ENCODE data around the gene PRKCH. TPM values are rescaled to one million over a fixed set of nuclear protein-coding genes. Genes with fewer than 3 reads are reported as not detected.

PRKCH gene
- total RNA-seq, 2 experiments from 2014 or later = 0.85 to 2.3 TPM

- TF ChIP-seq CTCF (conservative IDR thresholded peaks at IDR 0.05; ENCODE audit: low read length) (no peak), EZH2phosphoT487 (IDR thresholded peaks at IDR 0.05; ENCODE audit: borderline replicate concordance, low read depth, low read length) (no peak)
- H3K9me3 ChIP-seq (ENCODE audit: low read length) = no peaks in the 10 kb centered on the region
- H3K4me3 ChIP-seq (ENCODE audit: low read depth, low read length, poor library complexity, severe bottlenecking) = no peak overlapping the region
- no peaks in the 10 kb centered on the region for H3K9me2 ChIP-seq (ENCODE audit: insufficient read depth, low read length)
- H3K4me2 ChIP-seq (ENCODE audit: low read length) = 0 out of 2 replicates have a peak overlapping the region, but pooled peaks have one; percentile 78
- H3K4me1 ChIP-seq (ENCODE audit: insufficient read depth, low read length, poor library complexity, severe bottlenecking) = peaks cover 64% of the 10 kb centered on the region
- H3K27ac ChIP-seq (ENCODE audit: low read depth, low read length, poor library complexity, severe bottlenecking) = no peak overlapping the region
- ChIA-PET POLR2A (interaction anchor here (0.6 to 5.1 kb wide), 13 partner anchors 9 to 178 kb away, joined by 3 to 34 read pairs (median 4); no protein-coding TSS in a partner anchor), CTCF (ENCODE audit: unreplicated experiment) (interaction anchor here (0.5 to 1.3 kb wide), 5 partner anchors 10 to 160 kb away, joined by 3 to 4 read pairs (median 3); no protein-coding TSS in a partner anchor)
- no peaks in the 10 kb centered on the region for H4K20me1 ChIP-seq (ENCODE audit: insufficient read depth, low read length)
- BruUV-seq (replicated peaks) = no TSS peak
- no peak for DNase-seq (ENCODE audit: low spot score)
- H3K36me3 ChIP-seq (ENCODE audit: insufficient read depth, low read length) = no peaks in the 10 kb centered on the region
- H2AFZ ChIP-seq (ENCODE audit: low read length) = peak overlapping the region; percentile 34; the same call in 1 of the 2 replicates
- H3K79me2 ChIP-seq (ENCODE audit: insufficient read depth, low read depth, low read length) = no peaks in the 10 kb centered on the region
- intact Hi-C loops (cut with micrococcal nuclease; ENCODE audit: unreplicated experiment) = no loop called here
Measured at GRCh38 chr14:61570549-61571290, 249.3 kb downstream of the PRKCH start.

DNA sequence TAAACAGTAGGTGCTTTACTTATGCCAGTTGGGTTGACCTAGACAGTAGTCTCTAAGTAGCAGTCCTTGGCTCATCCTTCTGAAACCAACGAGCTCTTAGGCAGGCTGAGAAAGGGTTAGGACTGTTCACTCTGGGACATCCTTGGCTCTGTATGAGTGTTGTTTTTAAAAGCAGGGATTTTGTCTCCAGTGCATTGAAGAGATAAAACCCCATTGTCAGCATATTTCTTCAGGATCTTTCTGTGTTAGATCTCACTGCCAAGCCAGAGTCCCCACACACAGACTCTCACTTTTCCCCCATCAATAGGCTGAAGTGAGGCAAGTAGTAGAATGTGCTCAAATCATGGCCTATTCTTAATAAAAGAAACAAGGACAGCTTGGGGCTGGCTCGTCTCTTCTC lies 250.5 kb downstream of the PRKCH start:
- no peak overlapping the region for H3K4me3 ChIP-seq (ENCODE audit: low read depth, low read length, poor library complexity, severe bottlenecking)
- TF ChIP-seq CTCF (conservative IDR thresholded peaks at IDR 0.05; ENCODE audit: low read length) (no peak), EZH2phosphoT487 (IDR thresholded peaks at IDR 0.05; ENCODE audit: borderline replicate concordance, low read depth, low read length) (no peak)
- H4K20me1 ChIP-seq (ENCODE audit: insufficient read depth, low read length) = no peaks in the 10 kb centered on the region
- no peaks in the 10 kb centered on the region for H3K9me2 ChIP-seq (ENCODE audit: insufficient read depth, low read length)
- H3K27ac ChIP-seq (ENCODE audit: low read depth, low read length, poor library complexity, severe bottlenecking) = no peak overlapping the region
- no peak for DNase-seq (ENCODE audit: low spot score)
- H3K36me3 ChIP-seq (ENCODE audit: insufficient read depth, low read length) = no peaks in the 10 kb centered on the region
- ChIA-PET CTCF (ENCODE audit: unreplicated experiment) (interaction anchor here (0.5 kb wide), 2 partner anchors 22 to 1875 kb away, joined by 3 read pairs; no protein-coding TSS in a partner anchor), POLR2A (interaction anchor here (0.5 to 5.1 kb wide), 11 partner anchors 8 to 195 kb away, joined by 3 to 34 read pairs (median 4); no protein-coding TSS in a partner anchor)
- intact Hi-C loops (cut with micrococcal nuclease; ENCODE audit: unreplicated experiment) = no loop called here
- H2AFZ ChIP-seq (ENCODE audit: low read length) = no peak overlapping the region
- no TSS peak for BruUV-seq (replicated peaks)
- no peaks in the 10 kb centered on the region for H3K9me3 ChIP-seq (ENCODE audit: low read length)
- no peak overlapping the region for H3K4me2 ChIP-seq (ENCODE audit: low read length)
- H3K79me2 ChIP-seq (ENCODE audit: insufficient read depth, low read depth, low read length) = no peaks in the 10 kb centered on the region
- peaks cover 57% of the 10 kb centered on the region for H3K4me1 ChIP-seq (ENCODE audit: insufficient read depth, low read length, poor library complexity, severe bottlenecking)

GRCh38 chr14:61573321-61573720 lies 251.9 kb downstream of the PRKCH start:
- Histone ChIP-seq H3K4me2 (ENCODE audit: low read length) (no peak overlapping the region), H4K20me1 (ENCODE audit: insufficient read depth, low read length) (no peaks in the 10 kb centered on the region), H3K79me2 (ENCODE audit: insufficient read depth, low read depth, low read length) (no peaks in the 10 kb centered on the region), H3K27ac (ENCODE audit: low read depth, low read length, poor library complexity, severe bottlenecking) (no peak overlapping the region), H3K4me1 (ENCODE audit: insufficient read depth, low read length, poor library complexity, severe bottlenecking) (peaks cover 43% of the 10 kb centered on the region), H3K4me3 (ENCODE audit: low read depth, low read length, poor library complexity, severe bottlenecking) (no peak overlapping the region), H3K9me3 (ENCODE audit: low read length) (no peaks in the 10 kb centered on the region), H2AFZ (ENCODE audit: low read length) (no peak overlapping the region), H3K36me3 (ENCODE audit: insufficient read depth, low read length) (no peaks in the 10 kb centered on the region), H3K9me2 (ENCODE audit: insufficient read depth, low read length) (no peaks in the 10 kb centered on the region)
- TF ChIP-seq CTCF (conservative IDR thresholded peaks at IDR 0.05; ENCODE audit: low read length) = no peak
- TF ChIP-seq EZH2phosphoT487 (IDR thresholded peaks at IDR 0.05; ENCODE audit: borderline replicate concordance, low read depth, low read length) = no peak
- no TSS peak for BruUV-seq (replicated peaks)
- ChIA-PET CTCF (ENCODE audit: unreplicated experiment) (no interaction called here), POLR2A (interaction anchor here (0.7 to 1.6 kb wide), 6 partner anchors 16 to 96 kb away, joined by 3 to 7 read pairs (median 4); no protein-coding TSS in a partner anchor)
- intact Hi-C loops (cut with micrococcal nuclease; ENCODE audit: unreplicated experiment) = no loop called here
- no peak for DNase-seq (ENCODE audit: low spot score)
